BLaER1 treated with 17β-estradiol and CSF1 and Interleukin-3, amounts not matched to agents 10 nM and 100 nM (cell line): ENCODE results near the gene TBC1D9.

ENCODE experiments used
- H3K27ac ChIP-seq, 11 experiments: shearing (Covaris generic); formaldehyde crosslinking; 2 replicates each; pipeline ENCODE4 v1.8.1; 2022
- H3K27me3 ChIP-seq, 11 experiments: shearing (Covaris generic); formaldehyde crosslinking; 2 replicates each; pipeline ENCODE4 v1.8.1; 2022
- H3K36me3 ChIP-seq, 11 experiments: shearing (Covaris generic); formaldehyde crosslinking; 2 replicates each; pipeline ENCODE4 v1.8.1; 2022
- H3K4me1 ChIP-seq, 10 experiments: shearing (Covaris generic); formaldehyde crosslinking; 2 replicates each; pipeline ENCODE4 v1.8.1; 2022
- H3K4me2 ChIP-seq, 11 experiments: shearing (Covaris generic); formaldehyde crosslinking; 2 replicates each; pipeline ENCODE4 v1.8.1; 2022
- H3K4me3 ChIP-seq, 10 experiments: shearing (Covaris generic); formaldehyde crosslinking; 2 replicates each; pipeline ENCODE4 v1.8.1; 2022
- H3K9ac ChIP-seq, 11 experiments: shearing (Covaris generic); formaldehyde crosslinking; 2 replicates each; pipeline ENCODE4 v1.8.1; 2022
- H3K9me3 ChIP-seq, 11 experiments: shearing (Covaris generic); formaldehyde crosslinking; replicated peaks in 1 of 11; 2 replicates each; pipeline ENCODE4 v1.8.1; 2022
- H4K20me1 ChIP-seq, 11 experiments: shearing (Covaris generic); formaldehyde crosslinking; 2 replicates each; pipeline ENCODE4 v1.8.1; 2022
- Cebpa-rat ChIP-seq, 11 experiments: shearing (Covaris generic); IDR thresholded peaks; 2 replicates each; pipeline ENCODE4 v1.8.1; 2022

TBC1D9 gene

GRCh38 chr4:140641105-140641555 lies 115.1 kb downstream of the TBC1D9 start:
- Histone ChIP-seq H3K9me3 (no peaks in the 10 kb centered on the region), H3K27ac (no peak overlapping the region), H4K20me1 (no peaks in the 10 kb centered on the region; a peak in 1 of 22 replicates), H3K27me3 (no peaks in the 10 kb centered on the region), H3K36me3 (peaks cover 0 to 34% (median 0%) of the 10 kb centered on the region in 11 experiments; a peak in 5 of 22 replicates), H3K4me1 (no peaks in the 10 kb centered on the region), H3K4me2 (no peak overlapping the region), H3K9ac (no peak overlapping the region), H3K4me3 (no peak overlapping the region)
- TF ChIP-seq Cebpa-rat (IDR thresholded peaks at IDR 0.05), result no peak

- no peak overlapping the region for H3K4me3 ChIP-seq
- H3K27me3 ChIP-seq, result no peaks in the 10 kb centered on the region
- H3K9ac ChIP-seq, result no peak overlapping the region
- H3K4me1 ChIP-seq, result no peaks in the 10 kb centered on the region
- H3K4me2 ChIP-seq, result no peak overlapping the region
- peaks cover 0 to 34% (median 0%) of the 10 kb centered on the region in 11 experiments; a peak in 5 of 22 replicates for H3K36me3 ChIP-seq
- H3K9me3 ChIP-seq, result no peaks in the 10 kb centered on the region
- no peak for TF ChIP-seq Cebpa-rat (IDR thresholded peaks at IDR 0.05)
- H3K27ac ChIP-seq, result no peak overlapping the region
- no peaks in the 10 kb centered on the region; a peak in 1 of 22 replicates for H4K20me1 ChIP-seq
Observed at GRCh38 chr4:140640150-140640748, 115.9 kb downstream of the TBC1D9 start.

- Histone ChIP-seq H3K4me3 (no peak overlapping the region), H4K20me1 (no peaks in the 10 kb centered on the region), H3K9me3 (no peaks in the 10 kb centered on the region), H3K36me3 (peaks cover 0 to 27% (median 0%) of the 10 kb centered on the region in 11 experiments; a peak in 5 of 22 replicates), H3K9ac (no peak overlapping the region), H3K27me3 (no peaks in the 10 kb centered on the region), H3K4me2 (no peak overlapping the region), H3K4me1 (no peaks in the 10 kb centered on the region), H3K27ac (no peak overlapping the region)
- no peak for TF ChIP-seq Cebpa-rat (IDR thresholded peaks at IDR 0.05)
Observed at GRCh38 chr4:140639066-140639465, 117.1 kb downstream of the TBC1D9 start.

- Histone ChIP-seq H3K4me1 (no peaks in the 10 kb centered on the region), H3K4me3 (no peak overlapping the region), H3K27me3 (no peaks in the 10 kb centered on the region), H3K9me3 (no peaks in the 10 kb centered on the region), H3K27ac (no peak overlapping the region), H4K20me1 (no peaks in the 10 kb centered on the region), H3K36me3 (peaks cover 0 to 20% (median 0%) of the 10 kb centered on the region in 11 experiments; a peak in 5 of 22 replicates), H3K9ac (no peak overlapping the region), H3K4me2 (no peak overlapping the region)
- no peak for TF ChIP-seq Cebpa-rat (IDR thresholded peaks at IDR 0.05)
Observed at GRCh38 chr4:140637836-140638235, 118.3 kb downstream of the TBC1D9 start.

GRCh38 chr4:140635606-140636005 lies 120.6 kb downstream of the TBC1D9 start:
- no peak for TF ChIP-seq Cebpa-rat (IDR thresholded peaks at IDR 0.05)
- Histone ChIP-seq H4K20me1 (no peaks in the 10 kb centered on the region), H3K36me3 (peaks cover 0 to 25% (median 0%) of the 10 kb centered on the region in 11 experiments; a peak in 4 of 22 replicates), H3K4me2 (no peak overlapping the region), H3K27ac (no peak overlapping the region), H3K4me3 (no peak overlapping the region), H3K4me1 (no peaks in the 10 kb centered on the region), H3K9me3 (no peaks in the 10 kb centered on the region), H3K9ac (no peak overlapping the region), H3K27me3 (no peaks in the 10 kb centered on the region)

- no peaks in the 10 kb centered on the region for H3K4me1 ChIP-seq
- H3K4me2 ChIP-seq, result no peak overlapping the region
- no peak overlapping the region for H3K9ac ChIP-seq
- H4K20me1 ChIP-seq, result no peaks in the 10 kb centered on the region
- peaks cover 0 to 17% (median 0%) of the 10 kb centered on the region in 11 experiments; a peak in 4 of 22 replicates for H3K36me3 ChIP-seq
- H3K27ac ChIP-seq, result no peak overlapping the region
- H3K9me3 ChIP-seq, result no peaks in the 10 kb centered on the region
- H3K4me3 ChIP-seq, result no peak overlapping the region
- no peak for TF ChIP-seq Cebpa-rat (IDR thresholded peaks at IDR 0.05)
- H3K27me3 ChIP-seq, result no peaks in the 10 kb centered on the region
Observed at GRCh38 chr4:140633951-140634350, 122.2 kb downstream of the TBC1D9 start.

- Histone ChIP-seq H3K36me3 (peaks cover 0 to 18% (median 0%) of the 10 kb centered on the region in 11 experiments; a peak in 4 of 22 replicates), H3K27ac (no peak overlapping the region), H3K27me3 (no peaks in the 10 kb centered on the region), H4K20me1 (no peaks in the 10 kb centered on the region), H3K9ac (no peak overlapping the region), H3K4me1 (no peaks in the 10 kb centered on the region), H3K9me3 (no peaks in the 10 kb centered on the region), H3K4me2 (no peak overlapping the region), H3K4me3 (no peak overlapping the region)
- TF ChIP-seq Cebpa-rat (IDR thresholded peaks at IDR 0.05), result no peak
Observed at GRCh38 chr4:140633124-140633523, 123.1 kb downstream of the TBC1D9 start.

- Histone ChIP-seq H3K4me2 (no peak overlapping the region), H3K27me3 (no peaks in the 10 kb centered on the region), H3K36me3 (peaks cover 0 to 27% (median 0%) of the 10 kb centered on the region in 11 experiments; a peak in 4 of 22 replicates), H3K4me1 (no peaks in the 10 kb centered on the region), H3K27ac (no peak overlapping the region), H3K9ac (no peak overlapping the region), H3K9me3 (no peaks in the 10 kb centered on the region), H3K4me3 (no peak overlapping the region), H4K20me1 (no peaks in the 10 kb centered on the region)
- TF ChIP-seq Cebpa-rat (IDR thresholded peaks at IDR 0.05), result no peak
Observed at GRCh38 chr4:140630246-140630645, 125.9 kb downstream of the TBC1D9 start.

GRCh38 chr4:140628016-140628415 lies 128.2 kb downstream of the TBC1D9 start:
- Histone ChIP-seq H3K4me3 (no peak overlapping the region), H3K27me3 (no peaks in the 10 kb centered on the region), H3K4me1 (peaks cover 0 to 13% (median 12%) of the 10 kb centered on the region in 10 experiments; a peak in 16 of 20 replicates), H3K27ac (no peak overlapping the region), H3K4me2 (no peak overlapping the region), H3K9ac (no peak overlapping the region), H3K9me3 (no peaks in the 10 kb centered on the region), H3K36me3 (peaks cover 0 to 26% (median 0%) of the 10 kb centered on the region in 11 experiments; a peak in 3 of 22 replicates), H4K20me1 (no peaks in the 10 kb centered on the region)
- no peak for TF ChIP-seq Cebpa-rat (IDR thresholded peaks at IDR 0.05)
